Stimulated activated CD4-positive, alpha-beta T cell treated with anti-CD3 and anti-CD28 coated beads, Interleukin-12 subunit alpha, Interleukin-12 subunit beta, amount 100 ng/mL, for 24 hours (primary cell): ENCODE results near the gene RTF2.
"Not testable (repeated sequence)": the region's sequence is repeated elsewhere in the genome, so short reads cannot be mapped to it uniquely, and the experiment has no call there.

Experiments
- DNase-seq, 2 experiments: peaks; one replicate each; pipeline ENCODE4 v3.0.0-alpha.2; 2020; ENCODE audit warnings: low read depth in 2 of 2

The RTF2 gene

GRCh38 chr20:56542489-56543030 lies 74.1 kb downstream of the RTF2 start:
- DNase-seq, result no peak

- no peak for DNase-seq
Observed at GRCh38 chr20:56551571-56551970, 83.1 kb downstream of the RTF2 start.

- DNase-seq, result no peak
Observed at GRCh38 chr20:56552911-56553629, 84.6 kb downstream of the RTF2 start.

GRCh38 chr20:56554869-56555268 lies 86.4 kb downstream of the RTF2 start:
- DNase-seq, result no peak

GRCh38 chr20:56558968-56559367 lies 90.5 kb downstream of the RTF2 start:
- no peak for DNase-seq

GRCh38 chr20:56564526-56564925 lies 96.1 kb downstream of the RTF2 start:
- not testable (repeated sequence) for DNase-seq

- no peak for DNase-seq
Observed at GRCh38 chr20:56565511-56565910, 97.1 kb downstream of the RTF2 start.

- DNase-seq, result no peak
Observed at GRCh38 chr20:56566621-56567020, 98.2 kb downstream of the RTF2 start.
